HepG2 (cell line): ENCODE data around the gene KDM3A. TPM values are rescaled to one million over a fixed set of nuclear protein-coding genes. Genes with fewer than 3 reads are reported as not detected.

Experiments used
- ARID2 ChIP-seq: sonication (generic); formaldehyde crosslinking; IDR thresholded peaks from 2 replicates; pipeline ENCODE4 v1.8.1; 2022; ENCODE audit warnings: mild to moderate bottlenecking, missing genetic modification reagents, borderline replicate concordance
- ARID5B ChIP-seq: IDR thresholded peaks from 2 replicates; pipeline ENCODE4 v1.4.0; 2020; ENCODE audit warnings: mild to moderate bottlenecking, missing genetic modification reagents
- CEBPG ChIP-seq: IDR thresholded peaks from 2 replicates; pipeline ENCODE4 v1.6.1; 2016
- FOXA1 ChIP-seq, 2 experiments: fragments of 450-650 bp in 1 of 2; sonication (generic) in 1 of 2; formaldehyde crosslinking in 1 of 2; IDR thresholded peaks; 2 replicates each; pipeline versions ENCODE4 v1.4.0 to v1.6.1; 2016 to 2020; ENCODE audit warnings: missing genetic modification reagents in 1 of 2
- FOXP1 ChIP-seq, 2 experiments: fragments of 450-650 bp in 1 of 2; IDR thresholded peaks; 2 replicates each; pipeline ENCODE4 v1.6.1; 2017 to 2018; ENCODE audit warnings: antibody characterized with exemption in 1 of 2
- HIC2 ChIP-seq: sonication (generic); formaldehyde crosslinking; IDR thresholded peaks from 2 replicates; pipeline ENCODE4 v1.9.0; 2022; ENCODE audit warnings: low read depth, missing genetic modification reagents
- IRX3 ChIP-seq: sonication (generic); formaldehyde crosslinking; IDR thresholded peaks from 2 replicates; pipeline ENCODE4 v1.8.1; 2023; ENCODE audit warnings: mild to moderate bottlenecking, low read depth, missing genetic modification reagents, borderline replicate concordance
- MIER3 ChIP-seq: IDR thresholded peaks from 2 replicates; pipeline ENCODE4 v1.6.1; 2016; ENCODE audit warnings: missing compliant biosample characterization, borderline replicate concordance
- PAF1 ChIP-seq: IDR thresholded peaks from 2 replicates; pipeline ENCODE4 v1.6.1; 2016; ENCODE audit warnings: missing genetic modification reagents, missing compliant biosample characterization
- RFX1 ChIP-seq: fragments of 450-650 bp; IDR thresholded peaks from 2 replicates; pipeline ENCODE4 v1.6.1; 2017
- ZFY ChIP-seq: sonication (generic); formaldehyde crosslinking; IDR thresholded peaks from 2 replicates; pipeline ENCODE4 v1.4.0; 2020; ENCODE audit warnings: missing genetic modification reagents
- ZNF207 ChIP-seq: fragments of 450-650 bp; IDR thresholded peaks from 2 replicates; pipeline ENCODE4 v1.6.1; 2016; ENCODE audit warnings: antibody characterized with exemption, borderline replicate concordance
- ZNF318 ChIP-seq: sonication (generic); formaldehyde crosslinking; IDR thresholded peaks from 2 replicates; pipeline ENCODE4 v1.4.0; 2020; ENCODE audit warnings: mild to moderate bottlenecking, missing genetic modification reagents
- ZNF34 ChIP-seq: sonication (generic); formaldehyde crosslinking; IDR thresholded peaks from 2 replicates; pipeline ENCODE4 v1.4.0; 2020; ENCODE audit warnings: mild to moderate bottlenecking, missing genetic modification reagents, borderline replicate concordance
- ZNF446 ChIP-seq: sonication (generic); formaldehyde crosslinking; IDR thresholded peaks from 2 replicates; pipeline ENCODE4 v1.5.0; 2020; ENCODE audit warnings: mild to moderate bottlenecking, missing genetic modification reagents
- ZNF713 ChIP-seq: sonication (generic); formaldehyde crosslinking; IDR thresholded peaks from 2 replicates; pipeline ENCODE4 v1.4.0; 2020; ENCODE audit warnings: mild to moderate bottlenecking, missing genetic modification reagents
- ZNF737 ChIP-seq: sonication (generic); formaldehyde crosslinking; IDR thresholded peaks from 2 replicates; pipeline ENCODE4 v1.5.0; 2020; ENCODE audit warnings: missing genetic modification reagents, mild to moderate bottlenecking, borderline replicate concordance
- ZNF878 ChIP-seq: sonication (generic); formaldehyde crosslinking; IDR thresholded peaks from 2 replicates; pipeline ENCODE4 v1.8.1; 2023; ENCODE audit warnings: mild to moderate bottlenecking, missing genetic modification reagents, moderate library complexity
- polyA plus RNA-seq, 8 experiments: library from polyadenylated mRNA; depleted of rRNA in 3 of 8; stranded (reverse) in 7 of 8; unstranded in 1 of 8; fragments of >200 nt; fragmentation: Illumina TruSeq in 4 of 8; extraction: Trizol in 4 of 8; gene quantifications; 2 replicates each; pipeline versions ENCODE4 v1.2.1 to v1.2.3, GENCODE V29; 2011 to 2016; ENCODE audit warnings: low read depth in 4 of 8, missing spikeins in 1 of 8, mixed read lengths in 1 of 8; ENCODE audit not compliant: insufficient read depth in 1 of 8
- total RNA-seq, 5 experiments: library from RNA; depleted of rRNA; stranded (reverse); fragments of >200 nt; fragmentation: Illumina TruSeq; extraction: Trizol; gene quantifications; 2 replicates each; pipeline ENCODE4 v1.2.3, GENCODE V29; 2016; ENCODE audit warnings: low read depth in 1 of 5

KDM3A gene
- total and polyA plus RNA-seq, 2 of the 13 experiments (the other 11 are each of a cell fraction or from before 2014, with no cell fraction given) = 21.0 to 70.2 TPM

DNA sequence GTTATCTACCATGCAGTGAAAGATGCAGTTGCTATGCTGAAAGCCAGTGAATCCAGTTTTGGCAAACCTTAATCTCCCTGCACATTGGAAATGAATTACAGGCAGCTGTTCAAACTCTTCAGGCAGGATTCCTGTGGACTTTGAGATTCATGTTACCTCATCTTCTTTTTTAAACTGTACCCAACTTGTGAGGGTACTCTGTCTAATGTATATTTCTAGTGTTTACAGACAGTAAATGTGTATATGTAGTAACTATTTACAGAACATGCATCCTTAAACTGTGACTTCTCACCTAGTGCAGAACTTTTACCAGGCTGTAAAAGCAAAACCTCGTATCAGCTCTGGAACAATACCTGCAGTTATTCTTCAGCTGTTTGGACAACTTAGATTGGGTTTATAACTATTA lies 50.9 kb downstream of the KDM3A start (continued):
- TF ChIP-seq ZNF318 (no peak), MIER3 (CRISPR knock-in tag) (no peak), ZFY (CRISPR knock-in tag) (no peak), ARID5B (CRISPR knock-in tag) (peak; percentile 51), HIC2 (CRISPR knock-in tag) (no peak), ZNF446 (no peak), ZNF737 (CRISPR knock-in tag) (no peak), FOXP1 (IDR thresholded peaks at IDR 0.05) (no peak), FOXP1 (CRISPR knock-in tag; IDR thresholded peaks at IDR 0.05) (peak; percentile 76; the same call in 1 of the 2 replicates), CEBPG (CRISPR knock-in tag) (peak; percentile 46), ZNF207 (no peak), IRX3 (CRISPR knock-in tag) (no peak), ZNF713 (CRISPR knock-in tag) (no peak), PAF1 (CRISPR knock-in tag) (no peak), ARID2 (CRISPR knock-in tag) (no peak), RFX1 (no peak), FOXA1 (IDR thresholded peaks at IDR 0.05) (no peak), FOXA1 (CRISPR knock-in tag; IDR thresholded peaks at IDR 0.05) (peak; percentile 47), ZNF878 (CRISPR knock-in tag) (no peak), ZNF34 (CRISPR knock-in tag) (no peak)
